Adipocyte (in vitro differentiated cells): ENCODE measurements around the gene EPHA4.

ENCODE experiments used
- DNase-seq: peaks from one replicate; pipeline ENCODE4 v3.0.0-alpha.2; 2015; ENCODE audit warnings: low read depth
- H3K27me3 ChIP-seq: replicated peaks from 2 replicates; pipeline ENCODE4 v1.7.0; 2013; ENCODE audit warnings: mild to moderate bottlenecking, low read length, moderate library complexity; ENCODE audit not compliant: control insufficient read depth, insufficient read depth
- H3K36me3 ChIP-seq: 2 replicates; pipeline ENCODE4 v1.7.0; 2013; ENCODE audit warnings: low read length, mild to moderate bottlenecking, moderate library complexity; ENCODE audit not compliant: control insufficient read depth, insufficient read depth, severe bottlenecking
- H3K4me1 ChIP-seq: 2 replicates; pipeline ENCODE4 v1.7.0; 2013; ENCODE audit warnings: mild to moderate bottlenecking, low read length, moderate library complexity; ENCODE audit not compliant: control insufficient read depth, insufficient read depth
- H3K4me3 ChIP-seq: 2 replicates; pipeline ENCODE4 v1.7.0; 2013; ENCODE audit warnings: mild to moderate bottlenecking, low read length, moderate library complexity
- H3K9ac ChIP-seq: 2 replicates; pipeline ENCODE4 v1.7.0; 2013; ENCODE audit warnings: mild to moderate bottlenecking, low read length, moderate library complexity
- H3K9me3 ChIP-seq: 2 replicates; pipeline ENCODE4 v1.7.0; 2013; ENCODE audit warnings: mild to moderate bottlenecking, low read length, moderate library complexity; ENCODE audit not compliant: control insufficient read depth

EPHA4 gene

GRCh38 chr2:221601376-221601775 is 29.3 kb upstream of the EPHA4 start:
- Histone ChIP-seq H3K9me3 (no peaks in the 10 kb centered on the region), H3K4me3 (no peak overlapping the region), H3K36me3 (no peaks in the 10 kb centered on the region), H3K9ac (no peak overlapping the region), H3K4me1 (no peaks in the 10 kb centered on the region), H3K27me3 (no peaks in the 10 kb centered on the region)
- no peak for DNase-seq

- H3K36me3 ChIP-seq: no peaks in the 10 kb centered on the region
- no peak for DNase-seq
- H3K4me3 ChIP-seq: no peak overlapping the region
- H3K27me3 ChIP-seq: no peaks in the 10 kb centered on the region
- no peak overlapping the region for H3K9ac ChIP-seq
- no peaks in the 10 kb centered on the region for H3K9me3 ChIP-seq
- no peaks in the 10 kb centered on the region for H3K4me1 ChIP-seq
Observed at GRCh38 chr2:221600388-221600787, 28.3 kb upstream of the EPHA4 start.

GRCh38 chr2:221596192-221596591 is 24.1 kb upstream of the EPHA4 start:
- no peak overlapping the region for H3K9ac ChIP-seq
- no peaks in the 10 kb centered on the region for H3K36me3 ChIP-seq
- H3K4me1 ChIP-seq: no peaks in the 10 kb centered on the region
- DNase-seq: peak; percentile 61
- H3K27me3 ChIP-seq: no peaks in the 10 kb centered on the region
- no peaks in the 10 kb centered on the region for H3K9me3 ChIP-seq
- no peak overlapping the region for H3K4me3 ChIP-seq

- Histone ChIP-seq H3K9me3 (no peaks in the 10 kb centered on the region), H3K27me3 (no peaks in the 10 kb centered on the region), H3K4me1 (no peaks in the 10 kb centered on the region), H3K36me3 (no peaks in the 10 kb centered on the region), H3K4me3 (no peak overlapping the region), H3K9ac (no peak overlapping the region)
- DNase-seq: no peak
Observed at GRCh38 chr2:221590861-221591365, 18.8 kb upstream of the EPHA4 start.

GRCh38 chr2:221589696-221590095 is 17.6 kb upstream of the EPHA4 start:
- H3K4me1 ChIP-seq: no peaks in the 10 kb centered on the region
- H3K27me3 ChIP-seq: no peaks in the 10 kb centered on the region
- H3K36me3 ChIP-seq: no peaks in the 10 kb centered on the region
- DNase-seq: no peak
- no peak overlapping the region for H3K4me3 ChIP-seq
- no peaks in the 10 kb centered on the region for H3K9me3 ChIP-seq
- H3K9ac ChIP-seq: no peak overlapping the region

- DNase-seq: no peak
- no peaks in the 10 kb centered on the region for H3K27me3 ChIP-seq
- no peaks in the 10 kb centered on the region for H3K4me1 ChIP-seq
- no peaks in the 10 kb centered on the region for H3K36me3 ChIP-seq
- no peaks in the 10 kb centered on the region for H3K9me3 ChIP-seq
- no peak overlapping the region for H3K9ac ChIP-seq
- H3K4me3 ChIP-seq: no peak overlapping the region
Observed at GRCh38 chr2:221588306-221588985, 16.3 kb upstream of the EPHA4 start.

- no peak for DNase-seq
- no peaks in the 10 kb centered on the region for H3K4me1 ChIP-seq
- no peak overlapping the region for H3K4me3 ChIP-seq
- no peaks in the 10 kb centered on the region for H3K27me3 ChIP-seq
- no peaks in the 10 kb centered on the region for H3K9me3 ChIP-seq
- no peak overlapping the region for H3K9ac ChIP-seq
- H3K36me3 ChIP-seq: no peaks in the 10 kb centered on the region
Observed at GRCh38 chr2:221581986-221582385, 9.9 kb upstream of the EPHA4 start.

GRCh38 chr2:221574231-221574570 is 2.1 kb upstream of the EPHA4 start:
- H3K9me3 ChIP-seq: no peaks in the 10 kb centered on the region
- no peaks in the 10 kb centered on the region for H3K27me3 ChIP-seq
- H3K4me1 ChIP-seq: peaks cover 10% of the 10 kb centered on the region
- peak overlapping the region; percentile 94 for H3K4me3 ChIP-seq
- H3K36me3 ChIP-seq: no peaks in the 10 kb centered on the region
- H3K9ac ChIP-seq: peak overlapping the region; percentile 94
- DNase-seq: no peak

- Histone ChIP-seq H3K27me3 (no peaks in the 10 kb centered on the region), H3K9me3 (no peaks in the 10 kb centered on the region), H3K4me1 (peaks cover 16% of the 10 kb centered on the region), H3K9ac (peak overlapping the region; percentile 94), H3K4me3 (peak overlapping the region; percentile 94), H3K36me3 (no peaks in the 10 kb centered on the region)
- DNase-seq: peak; percentile 95
Observed at GRCh38 chr2:221573430-221574230, 1.5 kb upstream of the EPHA4 start.

GRCh38 chr2:221572821-221573429 is 821 bp upstream of the EPHA4 start:
- peak; percentile 63 for DNase-seq
- H3K36me3 ChIP-seq: no peaks in the 10 kb centered on the region
- peaks cover 23% of the 10 kb centered on the region for H3K4me1 ChIP-seq
- H3K4me3 ChIP-seq: peak overlapping the region; percentile 94
- no peaks in the 10 kb centered on the region for H3K27me3 ChIP-seq
- H3K9ac ChIP-seq: peak overlapping the region; percentile 94
- no peaks in the 10 kb centered on the region for H3K9me3 ChIP-seq

- peaks cover 34% of the 10 kb centered on the region for H3K4me1 ChIP-seq
- H3K9ac ChIP-seq: peak overlapping the region; percentile 94
- no peaks in the 10 kb centered on the region for H3K36me3 ChIP-seq
- peak overlapping the region; percentile 94 for H3K4me3 ChIP-seq
- peak; percentile 77 for DNase-seq
- H3K9me3 ChIP-seq: no peaks in the 10 kb centered on the region
- no peaks in the 10 kb centered on the region for H3K27me3 ChIP-seq
Observed at GRCh38 chr2:221571551-221572218, 419 bp downstream of the EPHA4 start.
